OCI-LY7 (cell line): Measurements from ENCODE around the gene FIGN. TPM values are rescaled to one million over a fixed set of nuclear protein-coding genes. Genes with fewer than 3 reads are reported as not detected.

Source experiments
- BruUV-seq: library from RNA; stranded (reverse); fragments of 400-500 nt; replicated peaks from 2 replicates; lab custom pipeline; 2021; lab: Mats Ljungman, UMichigan
- CTCF ChIA-PET: fragments of 300-600 bp; sonication (Branson Sonifier 250); formaldehyde crosslinking; loops from one replicate; lab custom pipeline; 2022; ENCODE audit warnings: antibody characterized with exemption; ENCODE audit not compliant: unreplicated experiment; lab: Charles Lee
- POLR2A ChIA-PET: fragments of 300-600 bp; sonication (Branson Sonifier 250); formaldehyde crosslinking; loops from one replicate; lab custom pipeline; 2022; ENCODE audit warnings: antibody characterized with exemption; lab: Charles Lee
- DNase-seq: peaks from one replicate; pipeline ENCODE4 v3.0.0-alpha.2; 2015; ENCODE audit warnings: low spot score
- H2AFZ ChIP-seq: fragments of 200-600 bp; sonication (generic), shearing (Covaris generic); 2 replicates; pipeline ENCODE4 v1.6.1; 2014; ENCODE audit warnings: mild to moderate bottlenecking, antibody characterized with exemption, low read length, moderate library complexity
- H3K27ac ChIP-seq: fragments of 200-600 bp; sonication (generic); 2 replicates; pipeline ENCODE4 v1.5.1; 2014; ENCODE audit warnings: mixed run types, low read depth, mild to moderate bottlenecking, moderate library complexity, low read length, inconsistent platforms; ENCODE audit not compliant: poor library complexity, severe bottlenecking
- H3K36me3 ChIP-seq: fragments of 200-600 bp; sonication (generic); 2 replicates; pipeline ENCODE4 v1.6.1; 2014; ENCODE audit warnings: mild to moderate bottlenecking, antibody characterized with exemption, low read length, moderate library complexity, mixed read lengths; ENCODE audit not compliant: insufficient read depth
- H3K4me1 ChIP-seq: fragments of 200-600 bp; sonication (generic); 2 replicates; pipeline ENCODE4 v1.5.1; 2014; ENCODE audit warnings: mild to moderate bottlenecking, low read length; ENCODE audit not compliant: insufficient read depth, poor library complexity, severe bottlenecking
- H3K4me2 ChIP-seq: fragments of 200-600 bp; sonication (generic); 2 replicates; pipeline ENCODE4 v1.6.1; 2014; ENCODE audit warnings: mild to moderate bottlenecking, low read length
- H3K4me3 ChIP-seq: fragments of 200-600 bp; sonication (generic); 2 replicates; pipeline ENCODE4 v1.5.1; 2014; ENCODE audit warnings: mild to moderate bottlenecking, low read depth, low read length; ENCODE audit not compliant: poor library complexity, severe bottlenecking
- H3K79me2 ChIP-seq: fragments of 200-600 bp; sonication (generic); 2 replicates; pipeline ENCODE4 v1.6.1; 2016; ENCODE audit warnings: low read depth, mild to moderate bottlenecking, low read length, moderate library complexity, mixed read lengths; ENCODE audit not compliant: insufficient read depth
- H3K9me2 ChIP-seq: fragments of 200-600 bp; sonication (generic); 2 replicates; pipeline ENCODE4 v1.6.1; 2016; ENCODE audit warnings: mild to moderate bottlenecking, low read length, mixed read lengths; ENCODE audit not compliant: insufficient read depth
- H3K9me3 ChIP-seq: fragments of 200-600 bp; sonication (generic); 2 replicates; pipeline ENCODE4 v1.6.1; 2014; ENCODE audit warnings: mild to moderate bottlenecking, mixed run types, low read length, mixed read lengths
- H4K20me1 ChIP-seq: fragments of 200-600 bp; sonication (generic); 2 replicates; pipeline ENCODE4 v1.6.1; 2014; ENCODE audit warnings: mild to moderate bottlenecking, antibody characterized with exemption, low read length, moderate library complexity, mixed read lengths; ENCODE audit not compliant: insufficient read depth
- CTCF ChIP-seq: fragments of 200-600 bp; sonication (generic); conservative IDR thresholded peaks from 2 replicates; pipeline ENCODE4 v1.5.1; 2014; ENCODE audit warnings: mild to moderate bottlenecking, antibody characterized with exemption, low read length, moderate library complexity, mixed read lengths
- EZH2phosphoT487 ChIP-seq: fragments of 200-600 bp; sonication (generic); IDR thresholded peaks from 2 replicates; pipeline ENCODE4 v1.6.1; 2018; ENCODE audit warnings: low read depth, borderline replicate concordance, mild to moderate bottlenecking, mixed run types, antibody characterized with exemption, low read length, moderate library complexity, mixed read lengths
- intact Hi-C: fragments of 100-400 bp; cut with micrococcal nuclease; formaldehyde crosslinking; loops from one replicate; pipeline ENCODE4 v1.10.0; 2022; ENCODE audit not compliant: unreplicated experiment
- total RNA-seq, 2 experiments: library from RNA; depleted of rRNA in 1 of 2; stranded (reverse); fragments of >200 nt in 1 of 2; shearing (Covaris generic) in 1 of 2; gene quantifications; 2 replicates each; pipeline ENCODE4 v1.2.3, GENCODE V29; 2014 to 2022

FIGN gene
- total RNA-seq, 2 experiments from 2014 or later, result not detected

- H4K20me1 ChIP-seq, result no peaks in the 10 kb centered on the region
- POLR2A ChIA-PET, result no interaction called here
- no peak overlapping the region for H2AFZ ChIP-seq
- no peaks in the 10 kb centered on the region for H3K36me3 ChIP-seq
- no peaks in the 10 kb centered on the region for H3K9me3 ChIP-seq
- no peak for TF ChIP-seq EZH2phosphoT487
- TF ChIP-seq CTCF, result no peak
- no peaks in the 10 kb centered on the region for H3K9me2 ChIP-seq
- DNase-seq, result no peak
- intact Hi-C loops, result no loop called here
- no peak overlapping the region for H3K27ac ChIP-seq
- H3K4me3 ChIP-seq, result no peak overlapping the region
- CTCF ChIA-PET, result no interaction called here
- no TSS peak for BruUV-seq
- no peaks in the 10 kb centered on the region for H3K79me2 ChIP-seq
- H3K4me1 ChIP-seq, result no peaks in the 10 kb centered on the region
- no peak overlapping the region for H3K4me2 ChIP-seq
Measured at GRCh38 chr2:163719331-163719730, 16.5 kb downstream of the FIGN start.

GRCh38 chr2:163717993-163718680, 17.7 kb downstream of the FIGN start:
- H3K36me3 ChIP-seq, result no peaks in the 10 kb centered on the region
- H3K4me1 ChIP-seq, result no peaks in the 10 kb centered on the region
- DNase-seq, result no peak
- ChIA-PET CTCF (no interaction called here), POLR2A (no interaction called here)
- no peaks in the 10 kb centered on the region for H3K9me3 ChIP-seq
- no TSS peak for BruUV-seq
- no peak overlapping the region for H3K4me3 ChIP-seq
- no peaks in the 10 kb centered on the region for H3K79me2 ChIP-seq
- no peaks in the 10 kb centered on the region for H3K9me2 ChIP-seq
- H3K27ac ChIP-seq, result no peak overlapping the region
- no peak overlapping the region for H2AFZ ChIP-seq
- no peaks in the 10 kb centered on the region for H4K20me1 ChIP-seq
- intact Hi-C loops, result no loop called here
- TF ChIP-seq EZH2phosphoT487 (no peak), CTCF (no peak)
- H3K4me2 ChIP-seq, result no peak overlapping the region

GRCh38 chr2:163717515-163717914, 18.3 kb downstream of the FIGN start:
- H2AFZ ChIP-seq, result no peak overlapping the region
- no peak overlapping the region for H3K4me2 ChIP-seq
- intact Hi-C loops, result no loop called here
- no peak overlapping the region for H3K4me3 ChIP-seq
- H3K9me3 ChIP-seq, result no peaks in the 10 kb centered on the region
- ChIA-PET CTCF (no interaction called here), POLR2A (no interaction called here)
- no peak overlapping the region for H3K27ac ChIP-seq
- no peak for DNase-seq
- no TSS peak for BruUV-seq
- H3K79me2 ChIP-seq, result no peaks in the 10 kb centered on the region
- no peaks in the 10 kb centered on the region for H4K20me1 ChIP-seq
- H3K36me3 ChIP-seq, result no peaks in the 10 kb centered on the region
- H3K9me2 ChIP-seq, result no peaks in the 10 kb centered on the region
- H3K4me1 ChIP-seq, result no peaks in the 10 kb centered on the region
- TF ChIP-seq CTCF (no peak), EZH2phosphoT487 (no peak)
